ENCODE measurements around the gene GPR146.

GPR146 gene

GRCh38 chr7:1103789-1104515 is 59.6 kb downstream of the GPR146 start:
- DNase-seq: no peak
- no peak overlapping the region for H3K27ac ChIP-seq
- TF ChIP-seq CTCF (IDR thresholded peaks at IDR 0.05): no peak

GRCh38 chr7:1104516-1105179 is 60.3 kb downstream of the GPR146 start:
- intact Hi-C loops (cut with DNase I; ENCODE audit: low total_unique reads): no loop called here
- TF ChIP-seq CTCF (IDR thresholded peaks at IDR 0.05): no peak
- Histone ChIP-seq H3K4me3 (no peak overlapping the region), H3K27ac (no peak overlapping the region), H3K9me3 (no peaks in the 10 kb centered on the region), H3K4me1 (peaks cover 0 to 18% (median 11%) of the 10 kb centered on the region in 4 donors), H3K36me3 (no peaks in the 10 kb centered on the region), H3K27me3 (no peaks in the 10 kb centered on the region)
- DNase-seq: no peak

More at GRCh38 chr7:1103789-1104515, 59.6 kb downstream of the GPR146 start:
- H3K9me3 ChIP-seq: no peaks in the 10 kb centered on the region
- no peaks in the 10 kb centered on the region for H3K36me3 ChIP-seq
- H3K4me3 ChIP-seq: no peak overlapping the region
- H3K4me1 ChIP-seq: peaks cover 0 to 18% (median 11%) of the 10 kb centered on the region in 4 donors
- intact Hi-C loops (cut with DNase I; ENCODE audit: low total_unique reads): no loop called here
- H3K27me3 ChIP-seq: no peaks in the 10 kb centered on the region

- Histone ChIP-seq H3K36me3 (no peaks in the 10 kb centered on the region), H3K4me3 (no peak overlapping the region), H3K27ac (no peak overlapping the region), H3K27me3 (no peaks in the 10 kb centered on the region), H3K9me3 (no peaks in the 10 kb centered on the region), H3K4me1 (peaks cover 0 to 18% (median 11%) of the 10 kb centered on the region in 4 donors)
- no peak for DNase-seq
- intact Hi-C loops (cut with DNase I; ENCODE audit: low total_unique reads): no loop called here
- TF ChIP-seq CTCF (IDR thresholded peaks at IDR 0.05): no peak
Measured at GRCh38 chr7:1105189-1105588, 60.8 kb downstream of the GPR146 start.

- Histone ChIP-seq H3K36me3 (no peaks in the 10 kb centered on the region), H3K4me3 (no peak overlapping the region), H3K27ac (no peak overlapping the region), H3K9me3 (no peaks in the 10 kb centered on the region), H3K4me1 (peaks cover 0 to 17% (median 10%) of the 10 kb centered on the region in 4 donors), H3K27me3 (no peaks in the 10 kb centered on the region)
- intact Hi-C loops (cut with DNase I; ENCODE audit: low total_unique reads): no loop called here
- no peak for DNase-seq
- TF ChIP-seq CTCF (IDR thresholded peaks at IDR 0.05): no peak
Measured at GRCh38 chr7:1106063-1106792, 61.9 kb downstream of the GPR146 start.

GRCh38 chr7:1106793-1107421 is 62.6 kb downstream of the GPR146 start:
- no peak for TF ChIP-seq CTCF (IDR thresholded peaks at IDR 0.05)
- intact Hi-C loops (cut with DNase I; ENCODE audit: low total_unique reads): no loop called here

More at GRCh38 chr7:1106793-1107421, 62.6 kb downstream of the GPR146 start:
- Histone ChIP-seq H3K27me3 (no peaks in the 10 kb centered on the region), H3K4me1 (peaks cover 0 to 10% (median 5%) of the 10 kb centered on the region in 4 donors), H3K9me3 (no peaks in the 10 kb centered on the region), H3K4me3 (no peak overlapping the region), H3K27ac (no peak overlapping the region), H3K36me3 (no peaks in the 10 kb centered on the region)
- DNase-seq: no peak
